Mucosa of descending colon (tissue), 3 donors: ENCODE results near the gene FAM107B. TPM values are rescaled to one million over a fixed set of nuclear protein-coding genes. Genes with fewer than 3 reads are reported as not detected.
"Not testable (repeated sequence)": the region's sequence is repeated elsewhere in the genome, so short reads cannot be mapped to it uniquely, and the experiment has no call there.

Experiments
- ATAC-seq: fragments of 200-7000 bp; cut with Tn5 transposase; one replicate; pipeline ENCODE4 v1.9.1; 2020; ENCODE audit warnings: mild to moderate bottlenecking, moderate library complexity
- DNase-seq, 3 donors: peaks; one replicate each; pipeline ENCODE4 v3.0.0-alpha.2; 2020
- H3K36me3 ChIP-seq: fragments of 200-600 bp; one replicate; pipeline ENCODE4 v1.8.0; 2021; ENCODE audit warnings: low read depth, mild to moderate bottlenecking
- H3K4me1 ChIP-seq: fragments of 200-600 bp; one replicate; pipeline ENCODE4 v1.8.0; 2021; ENCODE audit warnings: low read depth, mild to moderate bottlenecking
- H3K4me3 ChIP-seq: fragments of 200-600 bp; one replicate; pipeline ENCODE4 v1.8.0; 2021; ENCODE audit warnings: mild to moderate bottlenecking
- H3K9me3 ChIP-seq: fragments of 200-600 bp; one replicate; pipeline ENCODE4 v1.8.0; 2021; ENCODE audit warnings: mild to moderate bottlenecking
- intact Hi-C, 2 donors: fragments of 100-400 bp; cut with DNase I in 1 of 2; cut with micrococcal nuclease in 1 of 2; formaldehyde crosslinking; loops; one replicate each; pipeline versions ENCODE4 v1.11.0 to v1.11.1; 2022; cut with DNase I, micrococcal nuclease
- total RNA-seq, 3 donors: library from RNA; stranded (reverse); fragmentation: NEBNext Ultra II Directional in 2 of 3; extraction: Animal tissue kit (Norgen Biotek cat#: 25700) in 2 of 3; gene quantifications; one replicate each; pipeline versions ENCODE4 v1.2.1 to v1.2.4, GENCODE V29; 2021 to 2023
- TF ChIP-seq, protein P1 (sequence below): fragments of 200-600 bp; IDR thresholded peaks from one replicate; pipeline ENCODE4 v1.8.0; 2022; ENCODE audit warnings: antibody characterized with exemption, mild to moderate bottlenecking
- donor health status: DM: no; HTN: no; CAD: no; lungs with moderate emphysema.
- donor health status: DM: no; HTN: no; CAD: no.
- donor health status: DM: no; HTN: yes; CAD: no.

The FAM107B gene
- total RNA-seq, 3 donors from 2014 or later = 45.6 to 77.7 (median 76.9) TPM

DNA sequence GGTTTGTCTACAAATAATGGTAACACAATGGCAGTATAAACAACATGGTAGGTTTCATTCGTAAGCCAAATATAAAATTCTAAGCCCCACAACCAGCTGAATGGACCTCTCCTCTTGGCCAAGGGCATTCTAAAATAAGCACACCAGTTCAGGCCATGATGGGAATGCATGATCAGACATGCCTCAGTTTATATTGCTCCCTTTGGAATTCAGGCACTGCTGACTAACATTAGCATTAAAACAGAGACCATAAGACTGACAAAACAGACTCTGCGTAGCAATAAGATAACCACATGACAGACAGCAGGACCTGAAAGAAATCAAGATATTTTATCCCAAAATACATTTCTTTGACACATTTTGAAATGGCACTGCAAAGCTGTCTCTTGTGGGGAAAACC lies 125.8 kb downstream of the FAM107B start:
- Histone ChIP-seq H3K4me1 (peaks cover 14% of the 10 kb centered on the region), H3K9me3 (no peaks in the 10 kb centered on the region), H3K36me3 (no peaks in the 10 kb centered on the region), H3K4me3 (no peak overlapping the region)
- ATAC-seq = no peak
- DNase-seq = no peak
- intact Hi-C loops = no loop called here
- TF ChIP-seq, protein P1, sequence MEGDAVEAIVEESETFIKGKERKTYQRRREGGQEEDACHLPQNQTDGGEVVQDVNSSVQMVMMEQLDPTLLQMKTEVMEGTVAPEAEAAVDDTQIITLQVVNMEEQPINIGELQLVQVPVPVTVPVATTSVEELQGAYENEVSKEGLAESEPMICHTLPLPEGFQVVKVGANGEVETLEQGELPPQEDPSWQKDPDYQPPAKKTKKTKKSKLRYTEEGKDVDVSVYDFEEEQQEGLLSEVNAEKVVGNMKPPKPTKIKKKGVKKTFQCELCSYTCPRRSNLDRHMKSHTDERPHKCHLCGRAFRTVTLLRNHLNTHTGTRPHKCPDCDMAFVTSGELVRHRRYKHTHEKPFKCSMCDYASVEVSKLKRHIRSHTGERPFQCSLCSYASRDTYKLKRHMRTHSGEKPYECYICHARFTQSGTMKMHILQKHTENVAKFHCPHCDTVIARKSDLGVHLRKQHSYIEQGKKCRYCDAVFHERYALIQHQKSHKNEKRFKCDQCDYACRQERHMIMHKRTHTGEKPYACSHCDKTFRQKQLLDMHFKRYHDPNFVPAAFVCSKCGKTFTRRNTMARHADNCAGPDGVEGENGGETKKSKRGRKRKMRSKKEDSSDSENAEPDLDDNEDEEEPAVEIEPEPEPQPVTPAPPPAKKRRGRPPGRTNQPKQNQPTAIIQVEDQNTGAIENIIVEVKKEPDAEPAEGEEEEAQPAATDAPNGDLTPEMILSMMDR = no peak

DNA sequence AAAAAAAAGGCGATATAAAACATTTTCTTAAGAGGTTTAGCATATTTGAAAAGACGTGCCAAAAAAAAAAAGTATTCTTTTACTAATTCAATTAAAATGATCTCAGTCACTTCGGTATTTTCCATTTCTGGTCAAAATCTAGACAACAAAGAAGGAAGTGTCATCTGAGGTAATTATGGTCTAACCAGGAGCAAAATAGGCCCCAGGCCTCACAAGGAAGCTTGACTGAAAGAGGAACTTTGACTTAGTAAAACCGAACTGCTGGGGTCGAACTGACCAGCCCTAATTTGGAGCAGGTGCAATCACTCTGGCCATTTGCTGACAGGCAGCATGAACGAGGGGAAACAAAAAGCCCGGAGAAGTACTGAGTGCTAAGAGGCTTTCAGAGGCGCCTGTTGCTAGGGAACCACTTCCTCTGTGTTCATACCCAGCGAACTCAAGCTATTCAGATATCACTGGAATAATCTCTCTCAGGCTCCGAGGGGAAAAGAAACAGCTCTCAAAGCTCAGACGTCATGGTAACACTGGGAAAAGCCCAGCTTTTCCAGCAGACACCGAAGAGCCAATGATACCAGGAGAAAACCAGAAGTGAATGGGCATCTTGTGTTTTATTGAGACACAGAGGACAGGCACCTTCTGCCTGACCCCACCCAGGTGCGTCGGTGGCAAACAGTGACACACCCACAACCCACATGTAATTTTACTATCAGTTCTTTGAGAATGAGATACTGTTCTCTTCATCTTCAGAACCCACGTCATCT lies 126.5 kb downstream of the FAM107B start:
- Histone ChIP-seq H3K4me1 (peaks cover 12% of the 10 kb centered on the region), H3K36me3 (no peaks in the 10 kb centered on the region), H3K4me3 (no peak overlapping the region), H3K9me3 (no peaks in the 10 kb centered on the region)
- TF ChIP-seq, protein P1 = no peak
- intact Hi-C loops = no loop called here
- ATAC-seq = peak; percentile 92
- peak; percentile 70 to 77 (median 71) for DNase-seq

DNA sequence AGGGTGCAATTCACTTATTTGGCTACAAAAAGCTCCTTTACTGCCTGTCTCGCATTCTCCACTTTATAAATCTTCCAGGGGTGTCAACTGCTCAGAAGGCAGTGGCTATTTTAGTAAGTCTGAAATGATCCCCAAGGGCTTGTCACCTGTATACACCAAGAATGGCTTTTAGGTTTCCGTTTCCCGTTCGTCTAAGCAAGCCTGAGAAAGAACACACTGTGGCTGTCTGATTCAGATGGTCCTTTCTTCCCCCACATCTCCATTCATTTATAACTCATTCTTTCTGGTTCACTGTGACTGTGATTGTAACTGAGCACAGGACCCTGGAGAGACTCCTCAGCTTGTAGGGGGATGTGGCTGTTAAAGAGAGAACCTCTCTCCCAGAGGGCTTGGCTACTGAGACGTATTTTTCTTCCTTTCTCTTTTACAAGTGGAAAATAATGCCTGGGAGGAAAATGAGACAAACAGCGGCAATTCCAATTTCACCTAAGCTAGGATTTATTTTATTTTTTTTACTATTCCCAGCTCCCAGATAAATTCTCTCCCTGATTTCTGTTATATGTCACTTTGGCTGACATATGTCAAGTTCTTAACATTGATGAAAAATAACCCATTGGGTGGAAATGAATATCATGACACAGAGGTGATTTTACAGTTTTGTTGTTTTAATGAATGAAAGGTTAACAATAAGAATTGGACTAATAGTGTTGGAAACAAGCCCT lies 129.3 kb downstream of the FAM107B start:
- peaks cover 12% of the 10 kb centered on the region for H3K4me1 ChIP-seq
- ATAC-seq (no peak), DNase-seq (no peak)
- H3K36me3 ChIP-seq = no peaks in the 10 kb centered on the region
- TF ChIP-seq, protein P1 = no peak
- no peak overlapping the region for H3K4me3 ChIP-seq
- no peaks in the 10 kb centered on the region for H3K9me3 ChIP-seq
- intact Hi-C loops = no loop called here

DNA sequence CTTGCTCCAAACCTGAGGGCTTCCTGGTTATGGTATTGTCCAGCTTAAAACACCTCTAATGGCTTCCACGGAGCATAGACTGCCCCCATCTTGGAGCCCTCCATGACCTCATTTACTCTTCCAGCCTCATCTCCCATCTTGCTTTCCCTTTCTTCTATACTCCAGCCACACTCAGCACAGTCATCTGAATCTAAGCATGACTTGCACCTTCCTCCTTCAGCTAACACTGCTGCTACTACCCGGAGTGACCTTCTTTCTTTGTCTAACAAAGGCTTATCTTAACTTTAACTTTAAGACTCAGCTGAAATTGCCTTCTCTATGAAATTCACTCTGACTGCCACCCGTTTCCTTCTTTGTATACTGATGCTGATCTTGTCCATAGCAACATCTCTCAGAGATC lies 135.1 kb downstream of the FAM107B start:
- H3K9me3 ChIP-seq = no peaks in the 10 kb centered on the region
- peak; percentile 27 for ATAC-seq
- TF ChIP-seq, protein P1 = no peak
- H3K4me1 ChIP-seq = no peaks in the 10 kb centered on the region
- no peaks in the 10 kb centered on the region for H3K36me3 ChIP-seq
- no peak overlapping the region for H3K4me3 ChIP-seq
- intact Hi-C loops = no loop called here
- no peak for DNase-seq

DNA sequence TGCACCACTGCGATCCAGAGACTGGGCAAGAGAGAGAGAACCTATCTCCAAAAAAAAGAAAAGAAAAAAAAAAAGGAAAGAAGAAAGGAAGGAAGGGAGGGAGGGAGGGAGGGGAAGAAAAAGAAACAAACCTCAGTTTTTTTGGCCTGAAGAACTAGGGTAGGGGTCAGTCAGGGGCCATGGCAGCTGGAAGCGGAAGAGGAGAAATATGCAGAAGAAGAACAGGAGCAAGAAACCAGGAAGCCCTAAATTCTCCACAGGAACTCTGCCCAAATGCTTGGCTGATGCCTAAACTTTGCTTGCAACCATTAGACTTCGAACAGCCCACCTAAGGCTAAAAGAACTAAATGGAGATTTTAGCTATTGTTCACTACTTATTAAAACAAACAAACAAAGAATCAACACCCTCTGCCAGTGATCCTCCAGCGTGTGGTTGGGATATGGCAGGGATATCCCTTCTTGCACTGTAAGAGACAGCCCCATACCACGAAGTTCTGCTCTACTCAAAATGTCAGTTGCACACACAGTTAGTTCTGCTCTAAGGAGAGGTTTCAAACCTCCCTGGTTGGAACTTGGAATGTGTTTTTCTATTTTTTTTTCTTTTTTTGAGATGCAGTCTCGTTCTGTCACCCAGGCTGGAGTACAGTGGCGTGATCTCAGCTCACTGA lies 139.5 kb downstream of the FAM107B start:
- intact Hi-C loops = no loop called here
- ATAC-seq (no peak), DNase-seq (no peak)
- no peak overlapping the region for H3K4me3 ChIP-seq
- no peaks in the 10 kb centered on the region for H3K9me3 ChIP-seq
- TF ChIP-seq, protein P1 = no peak
- no peaks in the 10 kb centered on the region for H3K36me3 ChIP-seq
- no peaks in the 10 kb centered on the region for H3K4me1 ChIP-seq

GRCh38 chr10:14634572-14634971 lies 140.1 kb downstream of the FAM107B start:
- not testable (repeated sequence) for ATAC-seq, H3K4me1 ChIP-seq

More at GRCh38 chr10:14634572-14634971, 140.1 kb downstream of the FAM107B start:
- H3K9me3 ChIP-seq, intact Hi-C loops, H3K4me3 ChIP-seq, DNase-seq, H3K36me3 ChIP-seq: not testable (repeated sequence)
